Parathyroid adenoma (tissue), 2 donors: ENCODE data around the gene PRRT4.

Experiments used
- H2AFZ ChIP-seq: fragments of 300-600 bp; sonication (generic); one replicate; pipeline ENCODE4 v1.7.0; 2017; ENCODE audit warnings: antibody characterized with exemption, mild to moderate bottlenecking
- H3K27ac ChIP-seq: fragments of 300-600 bp; sonication (generic); one replicate; pipeline ENCODE4 v1.7.0; 2017
- H3K27me3 ChIP-seq: fragments of 300-600 bp; sonication (generic); one replicate; pipeline ENCODE4 v1.7.0; 2017; ENCODE audit warnings: low read length; ENCODE audit not compliant: control insufficient read depth, insufficient read depth
- H3K36me3 ChIP-seq: fragments of 300-600 bp; sonication (generic); one replicate; pipeline ENCODE4 v1.7.0; 2017; ENCODE audit warnings: low read length; ENCODE audit not compliant: control insufficient read depth, insufficient read depth
- H3K4me1 ChIP-seq: fragments of 300-600 bp; sonication (generic); one replicate; pipeline ENCODE4 v1.7.0; 2017; ENCODE audit warnings: control low read depth
- H3K4me2 ChIP-seq: fragments of 300-600 bp; sonication (generic); one replicate; pipeline ENCODE4 v1.7.0; 2017; ENCODE audit warnings: low read length
- H3K4me3 ChIP-seq: fragments of 300-600 bp; sonication (generic); one replicate; pipeline ENCODE4 v1.7.0; 2017; ENCODE audit warnings: low read depth, low read length
- H3K79me2 ChIP-seq: fragments of 300-600 bp; sonication (generic); one replicate; pipeline ENCODE4 v1.7.0; 2017; ENCODE audit warnings: control low read depth
- H3K9ac ChIP-seq: fragments of 300-600 bp; sonication (generic); one replicate; pipeline ENCODE4 v1.7.0; 2017; ENCODE audit warnings: mild to moderate bottlenecking
- H3K9me3 ChIP-seq: fragments of 300-600 bp; sonication (generic); one replicate; pipeline ENCODE4 v1.7.0; 2017; ENCODE audit warnings: low read length; ENCODE audit not compliant: control insufficient read depth
- TF ChIP-seq, protein P1 (sequence below): fragments of 300-600 bp; sonication (generic); IDR thresholded peaks from one replicate; pipeline ENCODE4 v1.7.0; 2017; ENCODE audit warnings: antibody characterized with exemption, mild to moderate bottlenecking
- donor health status: primary hyperparathyroidism.

Gene PRRT4

DNA sequence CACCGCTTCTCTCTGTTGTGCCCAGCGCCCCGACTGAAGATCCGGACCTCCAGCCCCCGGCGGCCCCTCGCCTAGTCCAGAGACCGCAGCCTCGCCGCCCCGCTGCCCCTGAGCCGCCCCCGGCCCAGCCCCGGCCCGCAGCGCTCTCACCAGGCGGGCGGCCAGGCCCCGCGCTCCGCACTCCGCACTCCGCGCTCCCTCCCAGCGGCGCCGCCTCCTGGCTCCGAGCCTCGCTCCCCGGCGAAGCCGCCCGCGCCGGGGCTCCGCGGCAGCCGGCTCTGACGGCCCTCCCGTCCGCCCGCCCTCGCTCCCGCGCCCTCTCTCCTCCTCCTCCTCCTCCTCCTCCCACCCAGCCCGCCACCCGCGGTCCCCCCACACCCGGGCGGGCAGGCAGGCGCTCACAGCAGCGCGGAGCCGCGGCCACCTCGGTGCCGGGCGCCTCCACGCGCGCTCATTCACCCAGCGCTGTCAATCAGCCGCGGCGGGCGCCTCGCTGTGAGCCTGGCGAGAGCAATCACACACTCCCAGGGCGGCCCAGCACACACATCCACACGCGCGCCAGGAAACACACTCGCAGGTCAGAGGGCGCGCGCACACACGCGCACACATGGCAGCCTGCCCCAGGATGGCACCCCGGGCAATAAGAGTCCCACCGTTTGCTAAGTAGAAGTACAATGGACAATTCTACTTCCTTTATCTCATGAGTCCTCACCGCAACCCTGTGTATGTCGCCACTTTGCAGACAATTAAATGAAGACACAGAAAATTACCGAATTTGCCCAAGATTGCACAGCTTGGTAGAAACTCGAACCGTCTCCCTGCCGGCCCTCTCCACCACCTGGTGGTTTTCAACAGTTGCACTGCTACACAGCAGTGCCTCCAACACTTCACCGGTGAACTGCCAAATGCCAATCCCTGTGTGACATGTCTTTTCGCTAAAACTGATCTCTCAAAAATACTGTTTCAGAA, at the start of gene PRRT4:
TSS of gene PRRT4 (minus strand) at position 280 of the 969 bp plus-strand sequence.
- H3K27me3 ChIP-seq, result no peaks in the 10 kb centered on the region
- no peaks in the 10 kb centered on the region for H3K79me2 ChIP-seq
- no peak within 1 kb of the TSS for H3K9ac ChIP-seq
- H2AFZ ChIP-seq, result peak within 1 kb of the TSS; percentile 88
- TF ChIP-seq, protein P1, sequence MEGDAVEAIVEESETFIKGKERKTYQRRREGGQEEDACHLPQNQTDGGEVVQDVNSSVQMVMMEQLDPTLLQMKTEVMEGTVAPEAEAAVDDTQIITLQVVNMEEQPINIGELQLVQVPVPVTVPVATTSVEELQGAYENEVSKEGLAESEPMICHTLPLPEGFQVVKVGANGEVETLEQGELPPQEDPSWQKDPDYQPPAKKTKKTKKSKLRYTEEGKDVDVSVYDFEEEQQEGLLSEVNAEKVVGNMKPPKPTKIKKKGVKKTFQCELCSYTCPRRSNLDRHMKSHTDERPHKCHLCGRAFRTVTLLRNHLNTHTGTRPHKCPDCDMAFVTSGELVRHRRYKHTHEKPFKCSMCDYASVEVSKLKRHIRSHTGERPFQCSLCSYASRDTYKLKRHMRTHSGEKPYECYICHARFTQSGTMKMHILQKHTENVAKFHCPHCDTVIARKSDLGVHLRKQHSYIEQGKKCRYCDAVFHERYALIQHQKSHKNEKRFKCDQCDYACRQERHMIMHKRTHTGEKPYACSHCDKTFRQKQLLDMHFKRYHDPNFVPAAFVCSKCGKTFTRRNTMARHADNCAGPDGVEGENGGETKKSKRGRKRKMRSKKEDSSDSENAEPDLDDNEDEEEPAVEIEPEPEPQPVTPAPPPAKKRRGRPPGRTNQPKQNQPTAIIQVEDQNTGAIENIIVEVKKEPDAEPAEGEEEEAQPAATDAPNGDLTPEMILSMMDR, result no peak
- no peak within 1 kb of the TSS for H3K27ac ChIP-seq
- H3K36me3 ChIP-seq, result no peaks in the 10 kb centered on the region
- no peaks in the 10 kb centered on the region for H3K9me3 ChIP-seq
- H3K4me1 ChIP-seq, result peaks cover 4% of the 10 kb centered on the region
- H3K4me3 ChIP-seq, result peak within 1 kb of the TSS; percentile 45
- peak within 1 kb of the TSS; percentile 73 for H3K4me2 ChIP-seq

GRCh38 chr7:128410451-128410753, 48.9 kb upstream of the PRRT4 start:
- peak overlapping the region; percentile 89 for H3K4me2 ChIP-seq
- peaks cover 12% of the 10 kb centered on the region for H3K4me1 ChIP-seq
- no peak overlapping the region for H3K9ac ChIP-seq
- H3K27ac ChIP-seq, result peak overlapping the region; percentile 82
- H3K36me3 ChIP-seq, result no peaks in the 10 kb centered on the region
- H2AFZ ChIP-seq, result peak overlapping the region; percentile 80
- TF ChIP-seq, protein P1, result no peak
- peak overlapping the region; percentile 63 for H3K4me3 ChIP-seq
- H3K9me3 ChIP-seq, result no peaks in the 10 kb centered on the region
- no peaks in the 10 kb centered on the region for H3K79me2 ChIP-seq
- H3K27me3 ChIP-seq, result no peaks in the 10 kb centered on the region

GRCh38 chr7:128409596-128410450, 48.3 kb upstream of the PRRT4 start, which contains the start of gene IMPDH1:
Gene IMPDH1, minus strand, starts transcription at chr7:128409982. Its CDS starts 81 bp downstream, at chr7:128409901.
- no peaks in the 10 kb centered on the region for H3K27me3 ChIP-seq
- peaks cover 12% of the 10 kb centered on the region for H3K4me1 ChIP-seq
- TF ChIP-seq, protein P1, result no peak

DNA sequence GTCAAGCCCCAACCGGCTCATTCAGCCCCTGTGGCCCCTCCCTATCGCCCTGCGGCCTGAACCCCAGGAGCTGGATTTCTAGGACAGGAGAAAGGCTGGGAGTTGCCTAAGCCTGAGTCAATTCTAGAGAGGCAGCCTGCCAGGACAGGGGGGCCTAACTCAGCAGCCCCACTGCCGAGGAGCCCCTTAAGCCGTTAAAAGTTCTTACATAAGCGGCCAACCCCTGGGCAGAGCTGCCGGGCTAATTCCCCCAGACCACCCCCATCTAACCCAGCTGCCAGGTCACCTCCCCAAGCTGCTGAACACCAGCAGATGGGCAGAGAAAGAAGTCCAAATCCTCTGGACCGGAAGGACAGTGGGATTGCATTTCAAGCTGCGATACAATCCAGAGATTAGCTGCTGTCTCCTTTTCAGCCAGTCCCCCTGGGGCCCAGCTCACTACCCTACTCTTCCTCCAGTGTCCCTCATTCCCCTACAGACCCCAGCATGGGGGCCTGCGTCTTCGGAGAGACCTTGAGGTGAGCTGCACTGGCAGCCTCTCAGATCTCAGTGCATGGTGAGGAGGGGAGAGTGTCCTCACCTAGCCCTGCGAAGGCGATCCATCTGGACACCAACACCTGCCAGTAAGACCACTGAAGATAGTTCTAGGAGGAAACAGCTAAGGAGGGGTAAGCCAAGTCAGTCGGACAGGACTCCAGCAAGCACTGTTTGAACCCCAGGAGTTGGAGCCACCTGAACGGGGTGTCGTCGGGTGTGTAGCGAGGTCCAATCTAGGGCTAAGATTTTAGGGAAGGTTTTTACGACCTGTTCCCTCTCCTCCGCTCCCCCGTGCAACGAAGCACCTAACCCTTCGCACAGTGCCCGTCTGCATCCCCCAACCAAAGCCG, 47.5 kb upstream of the PRRT4 start:
- H3K4me1 ChIP-seq, result peaks cover 12% of the 10 kb centered on the region
- H3K27me3 ChIP-seq, result no peaks in the 10 kb centered on the region
- H2AFZ ChIP-seq, result peak overlapping the region; percentile 80

More at GRCh38 chr7:128409596-128410450, 48.3 kb upstream of the PRRT4 start, which contains the start of gene IMPDH1:
- Histone ChIP-seq H3K4me2 (peak within 1 kb of the TSS; percentile 89), H2AFZ (peak within 1 kb of the TSS; percentile 80), H3K79me2 (peaks cover 3% of the 10 kb centered on the region), H3K27ac (peak within 1 kb of the TSS; percentile 82), H3K9me3 (no peaks in the 10 kb centered on the region), H3K9ac (no peak within 1 kb of the TSS), H3K4me3 (peak within 1 kb of the TSS; percentile 63), H3K36me3 (no peaks in the 10 kb centered on the region)

More for the DNA sequence above, 47.5 kb upstream of the PRRT4 start:
- peak overlapping the region; percentile 89 for H3K4me2 ChIP-seq
- H3K27ac ChIP-seq, result peak overlapping the region; percentile 82
- no peaks in the 10 kb centered on the region for H3K9me3 ChIP-seq
- no peaks in the 10 kb centered on the region for H3K36me3 ChIP-seq
- TF ChIP-seq, protein P1, result no peak
- H3K79me2 ChIP-seq, result peaks cover 3% of the 10 kb centered on the region
- no peak overlapping the region for H3K9ac ChIP-seq
- H3K4me3 ChIP-seq, result peak overlapping the region; percentile 63
